HUES6 (cell line): Measurements from ENCODE around the gene PSPH.

Source experiments
- H3K27ac ChIP-seq: 2 replicates; pipeline ENCODE4 v1.7.0; 2013; ENCODE audit warnings: low read depth, mild to moderate bottlenecking, low read length, inconsistent platforms
- H3K27me3 ChIP-seq: 2 replicates; pipeline ENCODE4 v1.6.1; 2013; ENCODE audit warnings: low read length; ENCODE audit not compliant: control insufficient read depth, insufficient read depth
- H3K36me3 ChIP-seq: 2 replicates; pipeline ENCODE4 v1.6.1; 2013; ENCODE audit warnings: low read length; ENCODE audit not compliant: control insufficient read depth, insufficient read depth
- H3K4me1 ChIP-seq: 2 replicates; pipeline ENCODE4 v1.6.1; 2013; ENCODE audit warnings: low read length; ENCODE audit not compliant: control insufficient read depth, insufficient read depth
- H3K4me3 ChIP-seq: 2 replicates; pipeline ENCODE4 v1.5.1; 2013; ENCODE audit warnings: low read depth, low read length
- H3K9ac ChIP-seq: one replicate; pipeline ENCODE4 v1.6.1; 2013; ENCODE audit warnings: mild to moderate bottlenecking, low read length
- H3K9me3 ChIP-seq: 2 replicates; pipeline ENCODE4 v1.6.1; 2013; ENCODE audit warnings: low read depth, low read length; ENCODE audit not compliant: control insufficient read depth, insufficient read depth

The PSPH gene

GRCh38 chr7:55965805-55966421, 85.3 kb downstream of the PSPH start:
- no peaks in the 10 kb centered on the region for H3K9me3 ChIP-seq
- H3K4me1 ChIP-seq, result no peaks in the 10 kb centered on the region
- H3K4me3 ChIP-seq, result peak overlapping the region; percentile 79; the same call in 1 of the 2 replicates
- no peak overlapping the region for H3K9ac ChIP-seq
- no peak overlapping the region for H3K27ac ChIP-seq
- H3K36me3 ChIP-seq, result peaks cover 10% of the 10 kb centered on the region
- peaks cover 16% of the 10 kb centered on the region for H3K27me3 ChIP-seq

GRCh38 chr7:55965100-55965470, 86.2 kb downstream of the PSPH start:
- peak overlapping the region; percentile 91 for H3K9ac ChIP-seq
- H3K9me3 ChIP-seq, result no peaks in the 10 kb centered on the region
- H3K27me3 ChIP-seq, result peaks cover 16% of the 10 kb centered on the region
- peak overlapping the region; percentile 79 for H3K4me3 ChIP-seq
- H3K4me1 ChIP-seq, result no peaks in the 10 kb centered on the region
- peaks cover 10% of the 10 kb centered on the region for H3K36me3 ChIP-seq
- H3K27ac ChIP-seq, result peak overlapping the region; percentile 51; the same call in 1 of the 2 replicates

GRCh38 chr7:55964261-55965099, 86.8 kb downstream of the PSPH start, which contains the start of gene NIPSNAP2:
Gene NIPSNAP2, plus strand, starts transcription at chr7:55964585. Its CDS starts 25 bp downstream, at chr7:55964610.
- Histone ChIP-seq H3K36me3 (peaks cover 10% of the 10 kb centered on the region), H3K27ac (peak within 1 kb of the TSS; percentile 51; the same call in 1 of the 2 replicates), H3K9me3 (no peaks in the 10 kb centered on the region), H3K4me1 (no peaks in the 10 kb centered on the region), H3K9ac (peak within 1 kb of the TSS; percentile 91), H3K4me3 (peak within 1 kb of the TSS; percentile 79), H3K27me3 (peaks cover 16% of the 10 kb centered on the region)

GRCh38 chr7:55963584-55964168, 87.6 kb downstream of the PSPH start:
- no peak overlapping the region for H3K9ac ChIP-seq
- peaks cover 7% of the 10 kb centered on the region; the same call in 1 of the 2 replicates for H3K36me3 ChIP-seq
- peak overlapping the region; percentile 46 for H3K4me3 ChIP-seq
- no peaks in the 10 kb centered on the region for H3K4me1 ChIP-seq
- peaks cover 16% of the 10 kb centered on the region for H3K27me3 ChIP-seq
- H3K27ac ChIP-seq, result no peak overlapping the region
- no peaks in the 10 kb centered on the region for H3K9me3 ChIP-seq

GRCh38 chr7:55962014-55962413, 89.2 kb downstream of the PSPH start:
- H3K27me3 ChIP-seq, result peaks cover 16% of the 10 kb centered on the region
- H3K4me3 ChIP-seq, result no peak overlapping the region
- no peak overlapping the region for H3K9ac ChIP-seq
- no peaks in the 10 kb centered on the region for H3K4me1 ChIP-seq
- H3K9me3 ChIP-seq, result no peaks in the 10 kb centered on the region
- peaks cover 5% of the 10 kb centered on the region; the same call in 1 of the 2 replicates for H3K36me3 ChIP-seq
- H3K27ac ChIP-seq, result no peak overlapping the region
